Measurements from ENCODE around the gene GALNT16.

GALNT16 gene

DNA sequence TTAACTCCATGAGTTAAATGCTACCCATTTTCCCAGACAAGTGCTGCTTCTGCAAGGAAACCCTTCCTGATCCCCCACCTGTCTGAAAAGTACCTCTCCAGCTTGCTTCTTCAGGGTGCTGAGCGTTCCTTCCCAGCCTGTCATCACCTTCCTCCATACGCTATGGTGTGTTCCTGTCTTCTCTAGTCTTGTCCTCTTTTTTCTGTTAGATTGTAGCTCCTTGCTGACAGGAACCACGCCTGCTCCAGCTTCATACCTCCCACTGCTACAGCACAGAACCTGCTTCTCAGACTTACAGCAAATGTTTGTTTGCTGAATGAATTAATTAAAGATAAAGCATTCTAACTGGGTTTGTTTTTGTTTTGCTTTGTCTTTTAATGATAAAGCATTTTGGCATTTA is 99.0 kb downstream of the GALNT16 start:
- H3K4me3 ChIP-seq (replicated peaks; ENCODE audit: low read depth, low read length): no peak overlapping the region
- TF ChIP-seq, protein P1, sequence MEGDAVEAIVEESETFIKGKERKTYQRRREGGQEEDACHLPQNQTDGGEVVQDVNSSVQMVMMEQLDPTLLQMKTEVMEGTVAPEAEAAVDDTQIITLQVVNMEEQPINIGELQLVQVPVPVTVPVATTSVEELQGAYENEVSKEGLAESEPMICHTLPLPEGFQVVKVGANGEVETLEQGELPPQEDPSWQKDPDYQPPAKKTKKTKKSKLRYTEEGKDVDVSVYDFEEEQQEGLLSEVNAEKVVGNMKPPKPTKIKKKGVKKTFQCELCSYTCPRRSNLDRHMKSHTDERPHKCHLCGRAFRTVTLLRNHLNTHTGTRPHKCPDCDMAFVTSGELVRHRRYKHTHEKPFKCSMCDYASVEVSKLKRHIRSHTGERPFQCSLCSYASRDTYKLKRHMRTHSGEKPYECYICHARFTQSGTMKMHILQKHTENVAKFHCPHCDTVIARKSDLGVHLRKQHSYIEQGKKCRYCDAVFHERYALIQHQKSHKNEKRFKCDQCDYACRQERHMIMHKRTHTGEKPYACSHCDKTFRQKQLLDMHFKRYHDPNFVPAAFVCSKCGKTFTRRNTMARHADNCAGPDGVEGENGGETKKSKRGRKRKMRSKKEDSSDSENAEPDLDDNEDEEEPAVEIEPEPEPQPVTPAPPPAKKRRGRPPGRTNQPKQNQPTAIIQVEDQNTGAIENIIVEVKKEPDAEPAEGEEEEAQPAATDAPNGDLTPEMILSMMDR (IDR thresholded peaks at IDR 0.05; ENCODE audit: low read length, missing control alignments): no peak

DNA sequence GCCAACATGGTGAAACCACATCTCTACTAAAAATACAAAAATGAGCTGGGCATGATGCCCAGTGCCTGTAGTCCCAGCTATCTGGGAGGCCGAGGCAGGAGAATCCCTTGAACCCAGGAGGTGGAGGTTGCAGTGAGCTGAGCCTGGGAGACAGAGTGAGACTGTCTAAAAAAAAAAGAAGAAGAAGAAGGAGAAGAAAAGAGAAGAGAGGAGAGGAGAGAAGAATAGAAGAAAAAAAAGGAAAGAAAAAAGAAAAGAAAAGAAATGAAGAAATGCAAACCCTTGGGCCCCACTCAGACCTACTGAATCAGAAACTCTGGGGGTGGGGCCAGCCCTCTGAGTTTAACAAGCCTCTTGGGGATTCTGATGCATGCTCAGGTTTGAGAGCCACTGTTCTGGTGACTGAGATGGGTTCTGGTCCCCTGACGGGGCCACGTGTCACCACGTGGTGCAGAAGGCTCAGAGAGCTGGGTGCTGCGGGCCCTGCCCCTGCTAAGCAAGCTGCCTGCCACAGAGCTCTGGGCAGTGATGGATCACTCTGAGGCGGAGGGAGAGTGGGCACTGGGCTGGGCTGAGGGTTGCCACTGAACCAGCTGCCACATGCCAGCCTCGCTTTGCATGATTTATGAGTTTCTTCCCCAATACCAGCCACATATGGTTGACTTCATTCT is 100.6 kb downstream of the GALNT16 start:
- TF ChIP-seq, protein P1 (IDR thresholded peaks at IDR 0.05; ENCODE audit: low read length, missing control alignments): no peak
- H3K4me3 ChIP-seq (replicated peaks; ENCODE audit: low read depth, low read length): no peak overlapping the region
- DNase-seq (ENCODE audit: low read depth): no peak

More for the DNA sequence above, 99.0 kb downstream of the GALNT16 start:
- no peak for DNase-seq (ENCODE audit: low read depth)

DNA sequence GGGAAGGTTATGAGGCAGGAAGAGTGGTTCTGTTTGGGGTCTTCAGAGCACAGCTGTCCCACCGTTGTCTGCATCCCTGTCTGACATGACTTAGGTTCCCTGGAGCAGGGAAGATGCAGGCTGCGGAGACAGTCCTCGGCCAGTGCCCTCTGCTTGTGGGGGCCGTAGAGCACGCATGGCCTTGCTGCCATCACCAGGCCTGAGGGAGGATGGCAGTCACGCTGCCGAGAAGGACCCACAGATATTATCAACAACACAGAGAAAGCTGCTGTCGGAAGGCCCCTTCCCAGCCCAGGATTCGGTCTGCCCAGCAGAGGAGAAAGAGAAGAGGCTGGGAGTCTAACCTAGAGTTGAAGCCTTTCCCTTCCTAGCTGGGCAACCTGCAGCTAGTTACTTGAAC is 103.1 kb downstream of the GALNT16 start:
- H3K4me3 ChIP-seq (replicated peaks; ENCODE audit: low read depth, low read length): no peak overlapping the region
- DNase-seq (ENCODE audit: low read depth): peak; percentile 34
- TF ChIP-seq, protein P1 (IDR thresholded peaks at IDR 0.05; ENCODE audit: low read length, missing control alignments): peak; percentile 42

DNA sequence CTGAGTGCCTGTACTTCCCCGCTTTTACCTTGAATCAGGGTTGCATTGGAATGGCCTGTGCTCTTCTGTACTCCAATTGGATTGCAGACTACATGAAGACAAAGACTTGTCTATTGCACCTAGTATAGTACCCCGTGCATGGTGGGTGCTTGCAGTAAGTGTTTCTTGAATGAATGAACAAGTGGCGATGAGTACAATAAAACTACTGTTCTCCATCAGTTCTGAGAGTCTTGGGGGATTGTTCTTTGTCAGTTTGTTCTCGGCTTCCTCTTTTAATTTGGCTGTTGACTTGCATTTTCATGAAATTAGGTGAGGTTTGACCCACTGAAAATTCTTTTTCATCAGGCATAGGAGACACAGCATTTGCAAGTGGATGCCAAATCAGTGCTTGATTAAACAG is 104.0 kb downstream of the GALNT16 start:
- TF ChIP-seq, protein P1 (IDR thresholded peaks at IDR 0.05; ENCODE audit: low read length, missing control alignments): no peak

DNA sequence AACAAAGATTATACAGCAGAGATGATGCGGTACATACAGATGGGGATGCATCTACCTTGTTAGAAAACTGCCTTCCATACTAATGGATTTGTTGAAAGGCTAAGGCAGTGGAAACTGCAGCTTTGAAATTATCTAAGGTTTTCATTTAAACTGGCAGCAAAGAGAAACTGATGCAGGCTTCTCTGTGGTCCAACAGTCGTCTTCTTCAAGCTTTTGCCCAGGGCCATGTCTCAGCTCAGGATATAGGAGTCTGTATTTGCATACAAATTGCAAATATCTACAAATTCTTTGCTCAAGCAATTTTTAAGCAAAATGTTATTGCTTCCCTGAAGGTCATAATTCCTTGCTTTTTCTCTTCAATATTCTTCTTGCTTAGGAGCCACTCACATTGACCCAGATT is 104.4 kb downstream of the GALNT16 start:
- no peak for DNase-seq (ENCODE audit: low read depth)
- TF ChIP-seq, protein P1 (IDR thresholded peaks at IDR 0.05; ENCODE audit: low read length, missing control alignments): no peak
- H3K4me3 ChIP-seq (replicated peaks; ENCODE audit: low read depth, low read length): no peak overlapping the region

More for the DNA sequence above, 104.0 kb downstream of the GALNT16 start:
- no peak for DNase-seq (ENCODE audit: low read depth)
- no peak overlapping the region for H3K4me3 ChIP-seq (replicated peaks; ENCODE audit: low read depth, low read length)

DNA sequence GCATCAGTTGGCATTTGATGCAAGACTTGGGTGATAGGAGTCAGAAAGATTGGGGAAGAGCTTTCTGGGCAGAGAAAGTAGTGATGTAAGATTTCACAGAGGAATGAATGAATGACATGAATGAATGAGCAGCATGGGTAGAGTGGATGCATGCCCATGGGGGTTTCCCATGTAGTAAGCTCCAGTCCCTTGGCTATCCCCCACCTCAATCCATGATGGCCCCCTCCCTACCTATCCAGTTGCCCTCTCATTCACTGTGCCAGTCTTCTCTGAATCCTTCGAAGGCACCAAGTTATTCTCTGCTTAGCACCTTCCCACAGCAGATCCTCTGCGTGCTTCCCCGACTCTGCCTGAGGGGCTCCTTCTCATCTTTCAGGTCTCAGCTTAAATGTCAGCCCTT is 106.1 kb downstream of the GALNT16 start:
- no peak overlapping the region for H3K4me3 ChIP-seq (replicated peaks; ENCODE audit: low read depth, low read length)
- TF ChIP-seq, protein P1 (IDR thresholded peaks at IDR 0.05; ENCODE audit: low read length, missing control alignments): no peak
- no peak for DNase-seq (ENCODE audit: low read depth)

DNA sequence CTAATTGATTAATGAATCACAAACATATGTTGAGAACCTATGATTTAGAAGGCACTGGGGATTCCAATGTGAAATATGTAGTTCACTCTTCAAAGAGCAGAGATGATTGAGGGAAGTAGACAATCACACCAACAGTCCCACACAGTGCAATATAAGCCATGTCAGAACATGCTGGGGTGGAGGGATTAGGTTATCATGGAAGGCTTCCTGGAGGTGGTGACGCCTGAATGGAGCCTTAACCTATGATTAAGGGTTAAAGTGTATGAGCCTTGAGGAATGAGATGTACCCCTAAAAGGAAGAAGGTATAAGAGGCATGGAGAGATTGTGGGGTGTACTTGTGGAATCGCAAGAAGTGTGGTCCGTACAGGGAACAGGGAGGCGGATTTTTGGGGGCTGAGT is 106.8 kb downstream of the GALNT16 start:
- DNase-seq (ENCODE audit: low read depth): no peak
- TF ChIP-seq, protein P1 (IDR thresholded peaks at IDR 0.05; ENCODE audit: low read length, missing control alignments): no peak
- no peak overlapping the region for H3K4me3 ChIP-seq (replicated peaks; ENCODE audit: low read depth, low read length)

All from fibroblast of pulmonary artery (primary cell).